ENCODE data around the gene CAMK1G.

The CAMK1G gene

DNA sequence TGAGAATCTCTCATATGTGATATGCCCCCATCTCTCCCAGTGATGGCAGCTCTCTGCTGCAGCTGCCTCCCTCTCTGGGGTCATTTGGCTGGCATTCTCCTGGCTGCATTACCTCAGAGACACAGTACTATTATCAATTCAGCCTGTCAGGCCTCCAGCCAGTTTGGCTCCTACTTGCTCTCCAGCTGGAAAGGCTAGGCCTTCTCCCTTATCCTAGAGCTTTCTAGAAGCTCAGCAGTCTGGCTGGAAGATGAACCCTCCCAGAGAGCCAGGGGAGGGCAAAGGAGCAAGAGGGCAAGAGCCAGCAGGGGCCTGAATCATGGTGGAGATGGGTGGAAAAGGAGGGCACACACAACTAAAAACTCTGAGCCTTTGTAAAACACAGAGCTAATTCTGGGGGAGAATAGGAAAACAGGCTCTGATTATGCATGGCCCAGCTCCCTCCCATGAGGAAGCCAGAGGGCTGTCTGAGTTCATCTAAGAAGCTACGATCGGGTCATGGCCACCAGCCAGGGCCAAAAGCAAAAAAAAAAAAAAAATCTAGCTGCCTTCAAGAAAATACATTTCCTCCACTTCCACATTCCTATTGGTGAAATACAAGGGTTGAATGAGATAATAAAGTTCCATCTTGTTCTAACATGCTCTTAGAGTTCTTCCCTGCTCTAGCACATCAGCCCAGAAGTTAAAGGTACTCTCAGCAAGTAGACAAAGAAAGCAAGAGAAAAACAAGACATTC, 59.9 kb downstream of the CAMK1G start:
- DNase-seq = no peak

DNA sequence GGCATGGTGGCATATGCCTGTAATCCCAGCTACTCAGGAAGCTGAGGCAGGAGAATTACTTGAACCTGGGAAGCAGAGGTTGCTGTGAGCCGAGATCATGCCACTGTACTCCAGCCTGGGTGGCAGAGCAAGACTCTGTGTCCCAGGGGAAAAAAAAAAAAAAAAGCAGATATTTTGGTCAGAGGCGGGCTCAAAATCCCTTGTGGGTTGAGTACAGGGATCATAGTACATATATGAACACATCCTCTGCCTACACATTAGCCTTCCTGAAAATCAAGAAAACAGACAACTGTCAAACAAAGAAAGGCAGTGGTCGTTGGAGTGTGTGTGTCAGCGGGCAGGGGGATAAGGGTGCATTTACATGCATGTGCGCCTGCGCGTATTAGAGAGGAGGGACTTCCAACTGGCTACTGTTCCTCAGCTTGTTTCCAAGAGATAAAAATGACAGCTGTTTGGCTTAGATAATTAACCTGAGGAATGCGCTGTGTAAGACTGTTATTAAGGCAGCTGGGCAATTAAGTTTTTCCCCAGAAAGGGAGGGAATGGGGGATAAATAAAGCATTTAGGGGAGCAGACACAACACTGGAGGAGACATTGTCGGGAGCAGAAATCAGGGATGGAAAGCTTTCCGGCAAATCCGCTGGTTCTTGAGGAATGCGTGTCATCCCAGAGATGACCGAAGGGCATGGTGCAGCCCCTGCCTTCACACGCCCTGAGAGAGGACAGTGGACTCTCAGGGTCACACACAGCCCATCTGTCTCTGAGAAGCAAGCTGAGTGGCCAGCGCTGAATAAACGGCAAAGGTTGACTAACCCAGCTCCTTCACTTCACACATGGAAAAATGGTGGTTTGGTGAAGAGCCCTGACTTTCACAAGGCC, 62.3 kb downstream of the CAMK1G start:
- DNase-seq = no peak

DNA sequence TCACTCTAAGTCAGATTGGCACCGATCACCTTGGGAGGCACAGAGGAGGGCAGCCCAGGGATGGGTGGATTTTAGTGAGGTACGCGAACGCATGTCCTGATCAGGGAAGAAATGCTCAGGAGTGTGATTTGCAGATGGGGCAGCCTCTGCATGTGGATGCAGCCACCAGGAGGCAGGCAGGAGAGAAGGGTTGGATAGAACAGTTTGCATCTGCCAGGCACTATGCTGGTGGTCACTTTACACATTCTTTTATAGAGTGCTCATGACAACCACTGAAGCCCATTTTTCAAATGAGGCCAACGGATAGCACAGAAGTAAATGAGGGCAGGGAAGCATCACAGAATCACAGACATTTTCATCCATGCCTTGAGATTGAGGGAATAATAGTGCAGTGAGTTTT, 63.0 kb downstream of the CAMK1G start:
- DNase-seq = no peak

DNA sequence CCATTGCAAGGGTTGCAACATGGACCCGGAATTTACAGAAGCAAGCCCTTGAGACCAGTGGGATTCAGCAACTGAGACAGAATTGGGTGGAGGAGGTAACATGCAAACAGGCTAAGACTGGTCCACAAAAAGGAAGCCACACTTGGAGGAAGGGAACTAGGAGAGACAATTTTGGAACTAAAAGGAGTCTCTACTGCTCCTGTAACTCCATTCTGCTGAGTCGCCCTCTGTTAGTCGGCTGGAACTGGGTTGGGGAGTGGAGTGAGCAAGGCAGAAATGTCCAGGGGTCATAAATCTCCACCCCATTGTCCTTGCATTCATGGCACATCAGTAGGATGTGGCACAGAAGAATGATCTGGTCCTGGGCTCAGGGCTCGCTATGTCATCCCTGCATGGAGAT, 63.6 kb downstream of the CAMK1G start:
- DNase-seq = no peak

DNA sequence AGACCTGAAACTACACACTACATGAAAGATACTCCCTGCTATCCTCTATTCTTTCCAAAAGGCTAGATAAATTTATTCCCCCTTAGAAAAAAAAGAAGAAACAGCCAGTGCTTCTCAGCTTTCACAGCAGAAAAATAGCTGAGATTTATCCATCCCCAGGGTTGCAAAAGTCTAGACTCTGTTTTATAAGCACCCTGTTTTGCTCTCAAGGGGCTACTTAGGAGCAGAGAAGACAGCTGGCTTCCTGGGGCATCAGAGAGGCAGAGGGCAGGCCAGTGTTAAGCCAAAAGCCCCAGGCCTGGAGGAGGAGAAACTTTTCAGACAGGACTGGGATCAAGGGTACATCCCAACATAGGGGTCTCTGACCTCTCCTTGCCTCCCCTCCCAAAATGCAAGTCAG, 64.8 kb downstream of the CAMK1G start:
- DNase-seq = no peak

DNA sequence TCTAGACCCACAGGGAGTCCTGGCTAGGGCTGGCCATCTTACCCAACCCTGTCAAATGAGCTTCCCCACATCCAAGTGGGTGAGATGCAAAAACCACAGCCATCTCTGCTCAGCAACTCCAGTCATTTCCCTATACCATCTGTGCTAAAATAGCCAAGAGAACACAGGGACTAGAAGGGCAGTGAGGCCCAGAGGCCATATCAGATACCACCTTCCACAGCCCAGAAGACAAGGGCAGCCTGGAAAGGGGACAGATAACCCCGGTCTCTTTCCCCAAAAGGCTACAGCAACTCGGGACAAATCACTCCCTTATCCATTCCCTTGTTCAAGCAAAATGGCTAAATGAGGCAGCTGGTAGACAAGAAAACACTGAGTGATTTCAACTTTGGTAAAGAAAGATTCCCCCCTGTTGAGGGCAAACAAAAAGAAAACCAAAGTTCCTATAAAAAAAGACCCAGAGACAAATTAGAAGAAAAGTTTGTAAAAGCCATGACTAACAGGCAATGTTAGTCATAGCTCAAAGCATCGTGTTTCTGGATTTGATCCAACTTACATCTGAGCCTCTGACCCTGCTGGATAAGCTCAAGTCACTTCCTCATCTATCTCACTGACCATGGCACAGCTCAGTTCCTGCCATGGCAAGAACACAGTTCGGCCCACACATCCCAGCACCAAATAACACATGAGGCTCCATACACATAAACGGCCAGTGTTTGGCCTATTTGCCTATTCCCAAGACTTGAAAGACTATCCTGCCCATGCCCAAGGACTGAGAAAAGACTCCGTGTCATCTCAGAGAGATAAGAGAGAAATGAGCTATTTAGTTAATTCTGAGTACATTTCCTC, 65.6 kb downstream of the CAMK1G start:
- no peak for DNase-seq

DNA sequence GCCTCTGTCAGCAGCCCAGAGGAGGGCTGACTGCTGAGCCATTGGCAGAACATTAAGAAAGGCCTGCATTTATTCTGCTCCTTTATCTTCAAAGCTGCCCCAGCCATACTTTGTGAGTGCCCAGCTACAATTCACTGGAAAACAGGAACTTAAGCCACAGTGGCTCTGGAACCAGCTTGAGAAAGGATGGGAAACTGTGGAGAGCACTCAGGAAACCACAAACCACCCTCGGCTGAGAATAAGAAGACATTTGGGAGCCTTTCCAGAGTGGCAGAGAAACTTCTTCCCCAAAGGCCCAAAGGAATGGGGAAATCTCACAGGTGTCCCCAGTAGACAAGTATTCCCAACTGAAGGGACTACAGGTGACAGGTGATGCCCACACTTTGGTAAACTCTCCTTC, 66.9 kb downstream of the CAMK1G start:
- no peak for DNase-seq

DNA sequence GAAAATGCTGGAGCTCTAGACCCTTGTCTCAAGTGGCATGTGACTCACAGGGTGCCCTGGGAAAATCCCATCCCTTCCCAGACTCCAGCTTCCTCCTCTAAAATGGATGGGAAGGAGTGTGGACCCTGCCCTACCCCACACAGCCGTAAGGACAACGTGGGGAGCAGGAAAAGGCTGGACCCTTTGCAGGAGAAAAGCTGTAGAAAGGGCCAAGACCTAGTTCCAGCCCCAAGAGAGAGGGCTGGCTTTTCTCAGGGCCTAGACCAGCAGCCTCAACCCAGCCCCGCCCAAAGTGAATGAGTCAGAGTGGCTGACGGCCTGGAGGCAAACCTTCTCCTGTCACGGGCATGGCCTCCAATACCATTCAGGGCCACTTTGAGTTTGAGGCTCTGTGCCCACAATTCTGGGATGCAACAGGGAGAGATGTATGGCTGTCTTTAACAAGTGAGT, 67.6 kb downstream of the CAMK1G start:
- DNase-seq = peak; percentile 20

DNA sequence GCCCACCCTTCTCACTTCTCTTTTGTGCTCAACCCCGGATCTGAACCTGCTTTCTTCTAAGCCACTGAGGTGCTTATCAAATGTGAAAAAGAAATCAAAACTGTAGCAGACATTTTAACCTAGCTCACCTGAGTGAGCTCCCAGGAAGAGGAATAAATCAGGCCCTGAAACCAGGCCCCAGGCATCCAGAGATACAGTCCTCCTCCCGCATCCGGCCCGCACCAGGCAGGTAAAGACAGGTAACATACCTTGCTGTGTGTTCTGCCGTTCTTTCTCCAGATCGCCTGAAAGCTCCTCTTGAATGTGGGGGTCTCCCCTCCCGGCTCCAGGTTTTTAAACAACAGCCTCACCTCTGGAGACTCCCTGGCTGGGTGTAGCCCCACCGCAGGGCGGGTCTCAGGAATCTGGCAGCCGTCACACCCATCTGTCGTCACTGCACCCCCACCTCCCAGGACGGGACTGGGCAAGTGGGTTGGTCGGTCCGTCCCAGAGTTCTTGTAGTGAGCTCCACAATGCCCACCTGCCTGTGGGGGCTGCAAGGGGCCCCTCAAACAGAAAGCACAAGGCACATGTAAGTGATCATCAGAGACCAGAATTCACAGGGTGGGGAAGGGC, 68.7 kb downstream of the CAMK1G start, which contains the start of gene LAMB3:
LAMB3 (minus strand) TSS at position 305 of the 615 bp plus-strand sequence. CDS start 1,481 bp downstream, outside the sequence.
- DNase-seq = no peak

DNA sequence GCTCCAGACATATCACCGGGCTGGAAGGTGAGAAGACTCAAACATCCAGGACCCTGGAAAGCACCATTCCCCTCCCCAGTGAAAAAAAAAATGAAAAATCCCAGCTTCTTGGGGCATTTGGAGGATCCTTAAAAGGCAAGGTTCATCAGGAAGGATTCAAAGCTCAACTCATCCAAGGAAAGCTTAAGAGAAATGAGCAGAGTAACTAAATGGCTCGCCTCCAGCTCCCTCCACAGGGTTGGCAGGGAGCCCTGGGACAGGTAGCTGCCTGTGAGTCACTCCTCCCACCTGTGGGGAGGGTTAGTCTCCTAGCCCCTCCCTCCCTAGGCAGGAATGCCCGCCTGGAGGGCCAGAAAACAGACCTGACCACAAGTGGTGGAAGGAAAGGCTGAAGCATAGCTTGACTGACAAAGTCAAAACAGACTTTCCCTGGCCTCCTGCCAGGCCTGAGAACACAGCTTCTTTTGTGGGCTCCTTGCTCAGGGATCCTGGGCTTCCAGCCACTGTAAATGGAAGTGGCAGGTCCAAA, 69.4 kb downstream of the CAMK1G start:
- DNase-seq = peak; percentile 20

DNA sequence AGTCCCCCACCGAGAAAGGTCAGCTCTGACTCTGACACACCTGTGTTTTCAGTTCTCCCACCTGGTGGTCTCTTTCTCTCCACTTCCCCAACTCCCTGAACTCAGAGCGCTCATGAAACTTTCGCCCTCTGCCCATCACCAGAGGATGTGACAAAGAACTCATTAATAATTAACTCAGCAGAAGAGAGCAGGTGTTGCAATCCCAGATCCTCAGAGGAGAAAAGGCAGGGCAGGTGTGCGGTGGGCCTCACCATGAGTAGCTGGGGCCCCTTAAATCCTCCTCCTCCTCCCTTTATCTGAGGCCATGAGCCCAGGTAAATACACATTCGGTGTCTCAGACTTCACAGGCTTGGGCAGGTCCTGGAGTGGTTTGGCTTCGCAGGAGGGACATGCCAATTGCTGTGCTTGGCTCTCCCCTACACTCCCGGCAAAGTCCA, 70.4 kb downstream of the CAMK1G start:
- DNase-seq = no peak

DNA sequence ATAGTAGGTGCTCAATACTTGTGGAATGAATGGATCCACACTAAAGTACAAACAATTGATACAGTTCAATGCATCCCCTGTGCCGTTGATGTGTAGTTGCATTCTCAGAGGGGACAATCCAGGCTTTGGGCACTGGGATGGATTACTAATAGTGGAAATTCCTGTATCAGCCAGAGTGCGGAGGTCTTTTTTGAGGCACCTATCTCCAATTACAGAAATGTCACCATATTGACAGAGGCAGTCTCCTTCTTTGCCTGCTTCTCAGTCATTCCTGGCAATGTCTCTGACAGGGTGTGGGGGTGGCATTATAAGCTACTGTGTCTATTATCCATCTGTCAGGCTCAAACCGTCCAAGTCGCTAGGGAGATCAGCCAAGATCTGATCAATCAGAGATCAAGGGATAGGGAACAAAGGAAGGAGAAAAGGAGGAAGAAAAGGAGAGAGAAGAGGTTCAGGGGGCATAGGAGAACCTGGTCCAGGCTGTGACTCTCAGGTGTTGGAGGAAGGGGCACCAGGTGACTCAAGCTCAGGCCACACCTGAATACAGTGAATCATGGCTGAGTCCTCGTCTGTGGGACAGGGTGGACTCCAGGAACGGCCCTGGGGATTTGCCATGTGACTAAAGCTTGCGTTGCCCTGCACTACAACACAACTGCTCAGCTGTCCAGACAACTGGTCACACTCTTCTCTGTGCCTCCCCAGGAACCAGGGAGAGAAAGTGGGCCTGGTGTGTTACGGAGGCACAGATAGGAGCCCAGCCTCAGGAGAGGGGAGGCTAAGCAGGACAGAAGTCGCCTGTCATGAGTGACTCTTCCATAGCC, 72.1 kb downstream of the CAMK1G start:
- DNase-seq = no peak

DNA sequence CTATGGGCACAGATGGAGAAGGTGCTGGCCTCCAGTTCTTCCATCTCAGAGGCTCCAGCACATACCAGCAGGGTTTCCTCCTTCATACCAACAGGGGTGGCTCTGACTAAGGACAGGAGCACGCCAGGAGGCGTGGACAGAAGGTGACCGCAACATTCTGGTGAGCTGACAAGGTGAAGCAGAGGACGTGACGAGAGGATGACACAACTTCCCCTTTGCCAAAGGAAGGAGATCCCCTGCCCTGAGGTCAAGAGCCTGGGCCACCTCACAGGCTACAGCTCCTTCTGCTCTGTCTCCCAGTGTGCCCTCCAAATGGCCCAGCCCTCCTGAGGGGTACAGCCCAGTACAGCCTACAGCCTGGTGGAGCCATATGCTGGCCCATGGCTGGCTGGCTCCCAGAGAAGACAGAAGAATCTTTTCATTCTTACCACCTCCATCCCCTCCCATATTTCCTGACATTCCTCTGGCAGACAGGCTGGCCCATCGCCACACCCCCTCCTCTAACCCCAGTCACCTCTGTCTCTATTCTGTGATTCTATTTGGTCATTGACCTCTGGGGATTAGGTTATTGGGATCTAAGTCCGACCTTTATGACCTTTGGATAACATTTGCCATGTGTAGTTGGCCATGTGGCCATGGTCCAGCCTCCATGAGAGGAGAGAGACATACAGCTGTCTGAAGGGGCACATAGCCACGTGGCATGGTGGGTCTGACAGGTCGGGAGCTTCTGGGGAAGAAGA, 73.8 kb downstream of the CAMK1G start:
- DNase-seq = no peak

DNA sequence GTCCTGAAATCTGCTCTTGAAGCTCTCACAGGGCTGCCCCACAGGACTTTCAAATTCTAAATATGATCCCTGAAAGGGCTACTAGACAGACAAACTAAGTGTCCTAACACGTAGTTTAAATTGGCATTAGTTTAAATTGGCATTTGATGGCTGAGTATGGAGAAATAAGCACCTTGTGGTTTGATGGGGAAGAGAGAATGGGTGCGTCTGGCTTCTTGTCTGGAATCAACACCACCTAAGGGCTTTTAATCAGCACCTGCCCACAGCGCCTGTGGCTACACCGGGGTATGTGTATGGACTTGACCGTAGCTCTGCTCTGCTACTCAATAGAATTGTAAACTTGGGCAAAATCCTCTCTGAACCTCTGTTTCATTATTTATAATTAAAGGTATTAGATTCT, 74.4 kb downstream of the CAMK1G start:
- no peak for DNase-seq

DNA sequence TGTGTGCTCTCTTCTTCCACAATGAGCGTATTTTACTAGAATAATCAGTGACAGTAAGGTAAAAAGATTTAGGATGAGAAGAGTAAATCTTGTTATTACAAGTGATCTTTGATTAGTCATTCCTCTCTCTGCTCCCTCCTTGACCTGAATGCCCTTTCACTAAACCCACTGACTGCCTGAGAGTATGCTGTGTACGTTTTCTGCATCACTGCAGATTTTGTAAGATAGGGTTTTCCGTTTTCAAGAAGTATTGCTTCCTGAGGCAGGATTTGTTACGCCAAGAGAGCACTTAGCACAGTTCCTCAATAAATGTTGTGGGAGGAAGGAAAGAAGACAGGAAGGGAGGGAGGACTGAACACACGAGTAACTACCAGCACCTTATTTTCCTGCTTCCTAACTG, 76.4 kb downstream of the CAMK1G start:
- no peak for DNase-seq

DNA sequence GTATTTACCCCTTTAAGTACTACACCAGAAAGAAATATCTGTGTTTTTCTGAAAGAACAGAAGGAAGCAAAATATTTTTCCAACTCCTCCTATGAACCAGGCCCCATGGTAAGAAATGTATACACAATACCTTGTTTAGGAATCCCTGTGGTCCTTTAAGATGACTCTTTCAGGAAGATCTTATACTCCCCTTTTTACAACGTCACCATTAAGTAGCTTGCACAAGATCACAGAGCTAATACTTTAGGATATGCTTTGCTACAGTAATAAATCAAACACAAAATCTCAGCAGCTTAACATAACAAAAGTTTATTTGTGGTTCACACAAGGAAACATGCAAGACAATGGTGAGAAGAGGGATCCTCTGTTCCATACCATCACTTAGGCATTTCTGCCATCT, 77.6 kb downstream of the CAMK1G start:
- DNase-seq = no peak

DNA sequence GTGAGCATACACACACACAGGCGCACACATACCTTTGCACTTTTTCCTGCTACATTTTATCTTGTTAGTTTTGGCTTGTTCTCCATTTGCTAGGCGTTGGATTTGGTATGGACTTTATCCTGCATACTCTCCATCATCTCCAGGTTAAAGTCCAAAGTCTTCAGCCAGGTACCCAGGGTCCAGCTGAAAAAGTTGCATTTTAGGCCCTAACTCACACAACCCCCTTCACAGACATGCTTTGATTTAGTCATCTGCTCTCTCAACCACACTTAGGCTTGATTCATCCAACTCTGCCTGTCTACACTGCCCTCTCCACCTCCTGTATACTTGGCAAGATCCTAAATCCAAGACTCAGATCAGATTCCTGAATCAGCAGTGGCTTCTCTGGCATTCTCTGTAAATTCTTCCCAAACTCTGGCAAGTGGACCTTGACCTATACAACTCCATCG, 79.4 kb downstream of the CAMK1G start:
- no peak for DNase-seq
